GF-D8 (cell line): ENCODE data around the gene HSDL1.
A peak's percentile ranks its signal among the peaks of the same experiment; 100 is the strongest.

Source experiments
- DNase-seq: peaks from one replicate; lab custom pipeline; 2025; lab: John Stamatoyannopoulos, UW

HSDL1 gene

GRCh38 chr16:84176192-84177053 is 31.4 kb upstream of the HSDL1 start:
- DNase-seq: no peak

GRCh38 chr16:84175350-84176081 is 30.5 kb upstream of the HSDL1 start:
- DNase-seq: peak; percentile 32

- DNase-seq: no peak
These were observed 29.4 kb upstream of the HSDL1 start for GRCh38 chr16:84174396-84174795.

- no peak for DNase-seq
These were observed 24.9 kb upstream of the HSDL1 start for GRCh38 chr16:84169765-84170310.

- no peak for DNase-seq
These were observed 22.1 kb upstream of the HSDL1 start for GRCh38 chr16:84166796-84167695.

GRCh38 chr16:84165746-84166145 is 20.8 kb upstream of the HSDL1 start:
- no peak for DNase-seq

GRCh38 chr16:84161801-84162200 is 16.8 kb upstream of the HSDL1 start:
- no peak for DNase-seq

- no peak for DNase-seq
These were observed 16.1 kb upstream of the HSDL1 start for GRCh38 chr16:84161037-84161436.

GRCh38 chr16:84159800-84160199 is 14.8 kb upstream of the HSDL1 start:
- DNase-seq: no peak

- no peak for DNase-seq
These were observed 14.0 kb upstream of the HSDL1 start for GRCh38 chr16:84159007-84159406.

- DNase-seq: no peak
These were observed 11.4 kb upstream of the HSDL1 start for GRCh38 chr16:84156342-84156784.

- DNase-seq: no peak
These were observed 10.8 kb upstream of the HSDL1 start for GRCh38 chr16:84155771-84156170.

GRCh38 chr16:84155226-84155625 is 10.2 kb upstream of the HSDL1 start:
- DNase-seq: no peak

GRCh38 chr16:84153660-84154214 is 8.8 kb upstream of the HSDL1 start:
- DNase-seq: no peak

GRCh38 chr16:84150926-84151325 is 5.9 kb upstream of the HSDL1 start:
- DNase-seq: no peak

GRCh38 chr16:84144209-84144858 is 643 bp downstream of the HSDL1 start:
- no peak for DNase-seq

- no peak for DNase-seq
These were observed 1.2 kb downstream of the HSDL1 start for GRCh38 chr16:84143784-84144199.

GRCh38 chr16:84143081-84143480 is 1.9 kb downstream of the HSDL1 start:
- DNase-seq: no peak

GRCh38 chr16:84141143-84141670 is 3.8 kb downstream of the HSDL1 start:
- DNase-seq: no peak

GRCh38 chr16:84139628-84140258 is 5.2 kb downstream of the HSDL1 start:
- no peak for DNase-seq
